Activated CD8-positive, alpha-beta memory T cell treated with anti-CD3 and anti-CD28 coated beads for 4 hours (primary cell): Measurements from ENCODE around the gene RFT1.

ENCODE experiments used
- DNase-seq, 2 donors: peaks; one replicate each; pipeline ENCODE4 v3.0.0-alpha.2; 2020; ENCODE audit warnings: low read depth in 2 of 2

Gene RFT1

GRCh38 chr3:53130179-53131061 lies at the start of gene RFT1:
TSS of gene RFT1 (minus strand) at chr3:53130435. CDS start at chr3:53130400, 35 bp downstream.
- DNase-seq, result peak; percentile 95 to 98

- DNase-seq, result no peak
Measured at GRCh38 chr3:53179580-53179979, 49.3 kb upstream of the RFT1 start.

DNA sequence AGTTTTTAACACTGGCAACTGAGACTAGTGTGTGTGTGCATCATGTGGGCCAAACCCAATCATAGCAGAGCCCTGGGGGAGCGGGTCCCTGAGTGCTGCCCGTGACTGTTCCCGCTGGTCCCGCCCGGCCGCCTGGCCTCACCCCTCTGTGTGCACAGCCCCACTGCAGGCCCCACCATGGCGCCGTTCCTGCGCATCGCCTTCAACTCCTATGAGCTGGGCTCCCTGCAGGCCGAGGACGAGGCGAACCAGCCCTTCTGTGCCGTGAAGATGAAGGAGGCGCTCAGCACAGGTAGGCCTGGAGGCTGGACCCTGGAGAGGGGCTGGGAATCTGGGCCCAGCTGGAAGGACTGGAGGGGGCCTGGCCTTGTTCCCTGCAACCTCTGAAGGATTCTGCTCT lies 48.0 kb upstream of the RFT1 start:
- no peak for DNase-seq

GRCh38 chr3:53175613-53176540 lies 45.6 kb upstream of the RFT1 start:
- DNase-seq, result no peak

DNA sequence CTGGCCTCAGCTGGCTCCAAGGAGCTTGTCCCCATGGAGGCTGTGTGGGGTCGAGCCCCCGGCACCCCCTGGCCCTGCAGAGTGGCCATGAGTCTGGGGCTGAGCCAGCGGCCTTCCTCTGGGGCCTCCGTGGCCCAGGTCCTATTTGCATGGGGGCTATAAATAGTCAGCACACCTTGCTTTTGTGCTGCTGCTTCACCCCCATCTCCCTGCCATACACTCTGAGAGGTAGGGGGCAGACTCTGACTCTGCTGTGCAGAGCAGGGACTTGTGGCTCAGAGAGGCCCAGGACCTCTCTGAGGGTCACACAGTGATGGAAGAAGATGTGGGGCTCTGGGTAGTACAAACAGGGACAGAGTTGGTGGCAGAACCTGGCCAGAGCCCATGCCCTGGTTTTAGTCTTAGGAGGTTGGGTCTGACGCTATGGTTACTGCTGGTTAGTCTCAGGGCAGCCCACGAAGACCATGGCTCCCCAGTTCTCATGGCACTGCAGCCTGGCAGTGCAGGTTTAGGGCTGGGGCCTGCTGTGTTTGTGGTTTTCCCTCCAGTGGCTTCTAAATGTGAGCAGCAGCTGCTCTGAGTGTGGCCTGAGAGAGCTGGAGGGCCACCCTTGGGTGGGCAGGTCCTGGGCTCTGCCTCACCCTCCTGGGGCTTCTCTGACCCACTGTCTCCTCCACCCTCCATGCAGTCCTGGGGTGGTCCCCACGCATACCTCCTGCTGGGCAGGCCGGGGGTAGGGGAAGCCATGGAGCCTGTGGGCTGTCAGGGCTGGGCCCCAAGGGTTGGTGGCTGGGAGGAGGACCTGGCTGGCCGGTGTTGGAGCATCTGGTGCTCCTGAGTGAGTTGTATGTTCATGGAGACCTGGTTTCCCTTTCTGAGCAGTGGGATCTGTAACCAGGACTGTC lies 44.4 kb upstream of the RFT1 start:
- DNase-seq, result no peak

GRCh38 chr3:53173107-53173506 lies 42.9 kb upstream of the RFT1 start:
- no peak for DNase-seq

DNA sequence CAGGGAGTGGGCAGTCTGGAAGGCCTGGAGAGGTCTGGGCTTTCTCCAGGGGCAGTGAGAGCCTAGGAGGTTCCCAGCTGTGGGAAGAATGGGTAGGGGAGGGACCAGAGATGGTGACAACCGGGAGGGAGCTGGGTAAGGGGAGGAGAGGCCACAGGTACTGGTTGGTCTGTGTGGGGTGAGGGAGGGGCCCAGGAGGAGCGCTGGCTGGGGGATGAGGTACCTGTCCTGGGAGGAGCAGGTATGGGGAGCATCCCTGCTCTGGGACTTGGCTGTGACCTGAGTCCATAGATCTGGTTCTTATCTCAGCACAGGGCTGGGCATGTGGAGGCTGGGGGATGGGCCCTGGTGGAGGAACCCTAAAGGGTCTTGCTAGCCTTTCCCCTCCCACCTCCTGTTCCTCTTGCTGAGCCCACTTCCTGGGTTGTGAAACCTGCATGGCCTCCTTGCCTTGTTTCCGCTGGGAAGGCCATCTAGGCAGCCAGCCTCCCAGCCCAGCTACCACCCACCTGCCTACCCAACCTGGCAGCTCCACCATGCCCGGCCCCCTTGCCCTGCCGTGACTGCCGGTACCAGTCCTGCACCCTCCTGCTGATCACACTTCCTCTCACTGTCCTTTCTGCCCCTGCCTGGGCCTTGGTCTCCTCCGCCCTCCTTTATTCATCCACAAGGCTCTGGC lies 41.7 kb upstream of the RFT1 start:
- DNase-seq, result no peak

GRCh38 chr3:53171064-53171418 lies 40.8 kb upstream of the RFT1 start:
- DNase-seq, result no peak

DNA sequence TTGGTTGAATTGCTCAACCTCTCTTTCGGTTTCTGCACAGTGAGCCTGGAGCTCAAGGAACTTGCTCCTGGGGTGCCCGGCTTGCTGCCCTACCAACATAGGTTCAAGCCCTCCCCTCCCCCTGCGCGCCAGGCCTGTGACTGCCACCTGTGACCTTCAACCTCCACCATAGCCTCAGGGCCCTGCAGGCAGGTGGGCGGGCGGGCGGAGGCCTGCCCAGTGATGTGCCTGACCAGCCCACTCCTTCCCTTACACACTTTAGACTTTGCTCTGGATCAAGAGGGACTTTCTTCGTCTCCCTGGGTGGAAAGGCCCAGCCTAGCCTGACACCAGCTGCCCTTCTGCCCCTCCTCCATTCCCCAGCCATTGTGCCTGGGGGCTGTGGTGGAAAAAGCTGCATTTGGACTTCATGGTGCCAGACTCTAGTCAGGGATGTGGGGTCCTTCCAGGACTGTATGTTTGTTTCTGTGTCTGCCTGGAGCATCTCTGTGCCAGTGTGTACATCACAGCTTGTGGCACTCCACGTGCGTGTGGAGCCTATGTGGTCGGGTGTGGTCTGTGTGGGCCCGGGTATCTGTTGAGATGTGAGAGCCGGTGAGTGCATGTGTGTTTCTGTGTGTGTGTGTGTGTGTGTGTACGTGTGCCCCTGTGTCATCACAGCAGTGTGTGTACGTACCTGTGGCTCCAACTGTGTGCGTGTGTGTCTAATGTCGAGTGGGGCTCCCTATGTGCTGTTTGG lies 40.3 kb upstream of the RFT1 start:
- no peak for DNase-seq

DNA sequence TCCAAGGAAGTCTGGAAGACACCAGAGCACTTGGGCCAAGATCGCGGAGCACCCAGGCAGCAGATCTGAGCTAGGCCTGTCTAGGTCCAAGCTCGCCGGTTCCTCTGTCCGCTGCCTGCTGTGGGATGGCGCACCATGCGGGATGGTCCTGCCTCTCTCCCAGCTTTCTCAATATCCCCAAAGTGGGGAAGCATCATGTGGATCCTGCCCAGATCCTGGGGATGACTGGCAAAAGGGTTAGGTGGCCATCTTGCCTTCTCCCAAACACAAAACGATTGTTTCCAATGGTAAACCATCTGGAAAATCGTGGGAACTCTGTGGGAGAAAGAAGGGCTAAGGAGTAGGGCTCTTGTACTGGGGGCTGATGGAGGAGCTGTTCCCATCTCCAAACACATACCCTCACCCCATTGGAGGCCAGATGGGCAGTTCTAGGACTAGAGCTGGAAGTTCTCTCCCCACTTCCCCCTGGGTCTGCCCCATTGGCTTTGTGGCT lies 39.6 kb upstream of the RFT1 start:
- DNase-seq, result no peak

- DNase-seq, result no peak
Measured at GRCh38 chr3:53169045-53169831, 39.0 kb upstream of the RFT1 start.

DNA sequence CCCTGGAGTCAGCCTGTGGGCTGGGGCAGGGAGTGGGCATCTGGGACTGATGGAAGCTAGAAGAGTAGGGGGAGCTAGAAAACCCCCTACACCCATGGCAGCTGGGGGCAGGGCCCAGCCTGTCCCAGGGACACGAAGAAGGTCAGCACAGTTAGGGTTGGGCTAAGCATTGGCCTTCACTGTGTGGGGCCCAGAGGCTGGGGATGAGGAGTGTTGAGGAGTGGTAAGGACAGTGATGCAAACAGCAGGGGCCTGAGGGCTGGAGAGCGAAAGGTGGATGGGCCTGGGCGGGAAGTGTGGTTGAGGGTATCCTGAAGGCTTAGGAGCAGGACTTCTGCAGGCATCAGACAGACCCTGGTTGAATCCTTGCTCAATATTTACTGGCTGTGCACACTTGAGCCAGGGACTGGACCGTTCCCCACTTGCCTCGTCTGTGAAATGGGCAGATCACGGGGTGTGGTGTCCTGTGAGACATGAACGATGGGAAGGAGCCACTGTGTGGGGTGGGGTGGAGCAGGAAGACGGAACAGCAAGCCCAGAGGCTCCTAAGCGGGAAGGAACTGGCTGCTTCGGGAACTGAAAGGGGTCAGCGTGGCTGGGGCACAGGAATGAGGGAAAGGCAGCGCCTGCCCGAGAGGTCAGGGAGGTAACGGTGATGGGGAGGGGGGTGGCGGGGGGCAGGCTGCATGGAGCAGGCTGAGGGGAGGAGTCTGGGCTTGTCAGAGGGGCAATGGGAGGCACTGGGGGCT lies 38.1 kb upstream of the RFT1 start:
- DNase-seq, result no peak

DNA sequence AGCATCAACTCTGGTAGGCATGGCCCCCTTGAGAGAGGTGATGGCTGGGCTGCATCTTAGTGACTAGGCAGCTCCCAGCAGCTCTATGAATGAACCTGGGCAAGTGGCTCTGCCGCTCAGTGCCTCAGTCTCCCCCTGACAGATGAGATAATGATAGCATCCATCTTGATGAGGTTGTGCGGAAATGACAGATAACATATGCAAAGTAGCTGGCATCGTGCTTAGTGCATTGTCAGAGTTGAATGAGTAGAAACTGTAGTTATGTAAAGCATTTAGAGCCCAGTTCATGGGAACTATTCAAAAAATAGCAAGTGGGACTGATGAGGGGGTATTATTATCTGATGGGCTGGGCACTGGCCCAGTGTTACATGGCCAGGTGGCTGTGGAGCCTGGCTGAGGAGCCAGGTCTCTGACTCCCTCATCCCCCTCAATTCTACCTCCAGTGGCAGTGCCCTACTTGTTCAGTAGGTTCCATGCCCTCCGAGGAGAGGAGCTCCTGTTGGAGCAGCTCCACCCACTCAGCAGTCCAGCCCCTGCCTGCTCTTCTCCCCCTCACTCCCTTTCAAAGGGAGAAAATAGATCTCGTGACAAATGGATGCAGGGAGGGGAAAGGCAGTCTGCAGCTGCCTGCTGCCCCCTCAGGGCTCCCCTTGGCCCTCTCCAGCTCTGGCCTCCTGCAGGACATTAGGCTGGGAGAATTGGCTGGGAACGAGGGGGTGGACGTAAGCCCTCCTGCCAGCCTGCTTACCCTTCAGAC lies 37.4 kb upstream of the RFT1 start:
- no peak for DNase-seq

- no peak for DNase-seq
Measured at GRCh38 chr3:53166781-53167291, 36.6 kb upstream of the RFT1 start.

DNA sequence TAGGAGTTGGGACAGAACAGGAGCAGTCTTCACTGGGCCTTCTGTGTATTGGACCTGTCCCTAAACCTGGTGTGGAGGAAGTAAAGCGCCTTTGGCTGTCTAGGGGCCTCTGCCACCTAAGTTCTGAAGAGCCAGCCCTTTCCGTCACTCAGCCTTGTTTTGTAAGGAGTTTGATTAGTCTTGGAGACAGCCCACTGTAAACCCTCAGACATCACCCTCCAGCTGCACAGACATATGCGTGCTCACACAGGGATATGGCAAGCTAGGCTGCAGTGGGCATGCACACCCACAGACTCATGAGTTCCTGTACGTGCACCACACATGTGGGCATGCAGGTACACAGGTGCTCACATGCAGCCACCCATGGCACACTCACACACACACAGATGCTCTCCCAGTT lies 36.0 kb upstream of the RFT1 start:
- DNase-seq, result no peak

- no peak for DNase-seq
Measured at GRCh38 chr3:53164911-53165310, 34.7 kb upstream of the RFT1 start.

DNA sequence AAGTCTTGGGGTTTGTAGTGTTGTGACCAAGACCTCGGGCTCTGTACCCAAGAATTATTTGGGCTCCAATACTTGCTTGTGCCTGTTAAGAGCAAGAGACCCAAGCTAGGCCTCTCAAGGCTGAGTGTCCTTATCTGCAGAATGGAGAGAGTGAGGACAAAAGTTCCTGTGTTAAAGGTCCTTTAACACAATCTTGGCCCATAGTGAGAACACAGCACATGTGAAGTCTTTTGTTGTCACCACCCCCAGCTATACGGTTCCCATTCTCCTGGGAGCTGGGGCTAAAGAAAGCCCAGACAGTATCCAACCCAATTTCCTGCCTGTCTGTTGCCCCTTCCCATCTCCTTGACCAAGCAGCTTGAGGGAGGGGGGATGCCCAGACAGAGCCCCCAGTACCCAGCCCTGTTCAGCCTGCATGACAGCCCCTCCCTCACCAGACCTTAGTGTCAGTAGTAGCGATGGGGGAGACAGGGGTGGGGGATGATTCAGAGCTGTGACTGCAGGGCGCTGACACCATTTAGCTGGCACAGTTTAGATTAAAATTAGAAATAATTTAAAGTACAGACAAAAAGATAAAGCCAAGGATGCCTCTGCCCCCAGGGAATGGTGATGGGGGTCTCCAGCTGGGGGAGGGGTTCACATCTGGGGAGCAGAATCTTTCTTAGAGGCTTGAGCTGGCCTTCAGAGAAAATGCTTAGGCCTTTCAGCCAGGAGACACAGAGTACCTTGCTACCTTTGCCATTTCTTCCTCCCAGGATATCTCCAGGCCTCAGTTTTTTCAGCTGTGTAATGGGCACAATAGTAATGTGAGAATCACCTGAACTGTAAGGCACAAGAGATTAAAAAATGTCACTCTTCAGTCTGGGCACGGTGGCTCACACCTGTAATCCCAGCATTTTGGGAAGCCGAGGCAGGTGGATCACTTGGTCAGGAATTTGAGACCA lies 33.5 kb upstream of the RFT1 start:
- no peak for DNase-seq
